ENCODE measurements around the gene RPS6KA2.
A peak's percentile ranks its signal among the peaks of the same experiment; 100 is the strongest.
"Not testable (repeated sequence)": the region's sequence is repeated elsewhere in the genome, so short reads cannot be mapped to it uniquely, and the experiment has no call there.

Gene RPS6KA2

DNA sequence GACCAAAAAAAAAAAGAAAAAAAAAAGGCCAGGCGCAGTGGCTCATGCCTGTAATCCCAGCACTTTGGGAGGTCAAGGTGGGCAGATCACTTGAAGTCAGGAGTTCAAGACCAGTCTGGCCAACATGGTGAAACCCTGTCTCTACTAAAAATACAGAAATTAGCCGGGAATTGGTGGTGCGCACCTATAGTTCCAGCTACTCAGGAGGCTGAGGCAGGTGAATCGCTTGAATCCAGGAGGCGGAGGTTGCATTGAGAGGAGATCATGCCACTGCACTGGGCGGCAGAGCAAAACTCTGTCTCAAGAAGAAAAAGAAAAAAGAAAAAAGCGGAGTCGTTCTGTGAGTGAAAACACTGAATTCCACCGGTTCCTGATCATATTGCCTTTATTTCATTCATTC is 240.0 kb downstream of the RPS6KA2 start:
- not testable (repeated sequence) for DNase-seq

DNA sequence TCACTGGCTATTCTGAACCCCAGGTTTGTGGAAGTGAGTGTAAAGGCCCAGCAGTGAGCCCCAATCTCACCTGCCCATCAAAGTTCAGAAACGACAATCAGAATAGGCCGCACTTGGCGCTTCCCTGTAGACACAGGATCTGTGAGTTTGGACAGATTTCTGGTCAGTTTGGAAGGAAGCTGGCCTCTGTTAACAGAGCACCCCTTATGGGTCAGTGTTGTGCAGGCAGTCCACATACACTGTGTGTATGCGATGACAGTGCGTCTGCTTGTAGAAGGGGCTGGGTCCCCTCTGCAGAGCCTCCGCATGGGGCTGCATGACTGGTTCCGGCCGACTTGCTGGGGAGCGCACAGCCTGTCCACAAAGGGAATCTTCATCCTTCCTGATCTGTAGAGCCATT is 240.9 kb downstream of the RPS6KA2 start:
- no peak for DNase-seq

DNA sequence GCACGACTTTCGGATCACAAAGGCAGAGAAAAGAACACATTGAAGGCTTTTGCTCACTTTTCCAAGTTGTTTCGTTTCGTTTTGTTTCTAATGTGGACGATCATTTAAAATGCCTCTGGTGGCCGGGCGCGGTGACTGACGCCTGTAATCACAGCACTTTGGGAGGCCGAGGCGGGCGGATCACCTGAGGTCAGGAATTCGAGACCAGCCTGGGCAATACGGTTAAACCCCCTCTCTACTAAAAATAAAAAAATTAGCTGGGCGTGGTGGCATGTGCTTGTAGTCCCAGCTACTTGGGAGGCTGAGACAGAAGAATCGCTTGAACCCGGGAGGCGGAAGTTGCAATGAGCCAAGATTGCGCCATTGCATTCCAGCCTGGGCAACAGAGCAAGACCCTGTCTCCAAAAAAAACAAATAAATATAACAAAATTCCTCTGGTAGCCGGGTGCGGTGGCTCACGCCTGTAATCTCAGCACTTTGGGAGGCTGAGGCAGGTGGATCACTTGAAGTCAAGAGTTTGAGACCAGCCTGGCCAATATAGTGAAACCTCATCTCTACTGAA is 243.2 kb downstream of the RPS6KA2 start:
- not testable (repeated sequence) for DNase-seq

DNA sequence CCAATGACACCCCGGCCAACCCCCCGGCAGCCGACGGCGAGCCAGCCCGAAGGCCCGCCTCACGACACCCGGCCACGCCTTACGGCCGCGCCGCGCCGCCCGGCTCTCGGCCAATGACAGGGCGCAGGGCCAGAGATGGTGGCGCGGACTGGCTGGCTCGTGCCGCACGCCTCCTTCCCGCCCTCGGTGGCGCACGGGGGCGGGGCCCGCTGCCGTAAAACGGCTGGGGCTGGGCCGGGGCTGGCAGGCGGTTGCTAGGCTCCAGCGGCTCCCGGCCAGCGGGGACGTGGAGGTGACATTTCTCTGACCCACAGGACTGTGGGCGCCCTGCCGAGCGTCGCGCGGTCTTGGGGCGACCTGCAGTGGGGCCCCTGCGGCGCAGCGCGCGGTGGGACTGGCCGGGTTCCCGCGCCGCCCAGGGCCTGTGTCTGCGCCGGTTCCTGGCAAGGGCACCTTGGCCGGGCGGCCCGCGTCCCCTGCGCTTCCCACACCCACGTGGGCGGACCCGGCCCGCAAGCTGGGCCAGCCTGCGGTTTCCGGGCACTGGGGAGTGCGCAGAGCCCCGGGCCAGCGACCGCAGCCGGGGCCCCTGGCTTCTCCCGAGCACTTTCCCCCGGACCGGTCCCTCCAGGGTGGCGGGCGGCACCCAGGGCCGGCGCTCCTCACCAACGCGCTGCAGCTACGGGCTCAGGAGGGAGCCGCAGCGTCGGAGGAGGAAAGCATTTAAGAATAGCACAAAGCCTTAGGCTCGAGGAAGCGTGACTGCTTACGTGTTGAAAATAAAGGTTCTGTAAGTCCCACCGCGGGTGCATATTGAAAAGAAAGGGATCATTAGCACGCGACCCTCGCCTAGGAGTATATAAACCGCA is 243.9 kb downstream of the RPS6KA2 start, which contains the start of gene MPC1:
Gene MPC1 (minus strand): TSS at position 8 of the 869 bp plus-strand sequence. CDS start 64 bp downstream, outside the sequence.
- peak; percentile 88 for DNase-seq

DNA sequence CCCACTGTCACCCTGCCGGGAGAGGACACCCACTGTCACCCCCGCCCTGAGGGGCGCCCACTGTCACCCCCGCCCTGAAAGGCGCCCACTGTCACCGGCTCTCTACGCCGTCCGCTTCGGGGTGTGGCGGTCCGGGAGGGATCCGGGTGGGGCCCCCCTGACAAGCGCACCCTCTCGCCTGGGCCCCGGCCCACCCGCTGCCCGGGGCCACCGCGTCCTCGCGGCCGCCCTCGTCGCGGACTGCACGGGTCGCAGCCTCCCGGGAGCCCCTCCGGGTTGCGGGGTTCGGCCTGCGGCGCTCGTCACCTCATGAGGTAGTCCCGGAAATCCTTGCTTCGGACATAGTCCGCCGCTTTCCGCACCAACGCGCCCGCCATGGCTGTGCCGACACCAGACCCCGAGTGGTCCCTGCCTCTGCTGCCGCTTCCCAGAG is 244.5 kb downstream of the RPS6KA2 start:
- DNase-seq: no peak

DNA sequence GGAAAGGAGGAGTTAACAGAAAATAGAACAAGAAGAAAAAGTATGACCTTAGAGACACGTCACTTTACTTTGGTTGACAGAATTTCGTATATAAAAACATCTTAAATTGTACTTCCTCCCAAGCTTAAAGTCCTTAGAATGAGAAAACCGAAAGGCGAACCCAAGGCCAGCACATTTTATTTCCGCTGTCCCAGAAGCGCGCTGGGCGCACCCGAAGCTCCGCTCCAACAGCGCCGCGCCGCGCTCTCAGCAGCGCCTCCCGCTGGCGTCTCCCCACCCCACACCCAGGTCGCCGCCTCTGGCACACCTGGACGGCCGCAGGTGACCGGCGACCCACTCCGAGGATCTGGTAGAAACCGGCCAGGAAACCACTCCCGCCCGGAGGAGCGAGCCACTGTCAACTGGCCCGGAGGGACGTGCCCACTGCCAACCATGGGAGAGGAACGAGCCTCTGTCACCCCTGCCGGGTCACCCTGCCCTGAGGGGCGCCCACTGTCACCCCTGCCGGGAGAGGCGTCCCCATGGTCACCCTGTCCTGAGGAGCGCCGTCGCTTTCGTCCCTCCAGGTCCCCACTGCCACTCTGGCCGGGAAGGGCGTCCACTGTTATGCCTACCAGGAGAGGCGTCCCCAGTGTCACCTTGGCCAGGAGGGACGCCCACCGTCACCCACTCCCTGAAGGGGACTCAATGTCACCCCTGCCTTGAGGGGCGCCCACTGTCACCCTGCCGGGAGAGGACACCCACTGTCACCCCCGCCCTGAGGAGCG is 245.1 kb downstream of the RPS6KA2 start:
- DNase-seq: peak; percentile 47

DNA sequence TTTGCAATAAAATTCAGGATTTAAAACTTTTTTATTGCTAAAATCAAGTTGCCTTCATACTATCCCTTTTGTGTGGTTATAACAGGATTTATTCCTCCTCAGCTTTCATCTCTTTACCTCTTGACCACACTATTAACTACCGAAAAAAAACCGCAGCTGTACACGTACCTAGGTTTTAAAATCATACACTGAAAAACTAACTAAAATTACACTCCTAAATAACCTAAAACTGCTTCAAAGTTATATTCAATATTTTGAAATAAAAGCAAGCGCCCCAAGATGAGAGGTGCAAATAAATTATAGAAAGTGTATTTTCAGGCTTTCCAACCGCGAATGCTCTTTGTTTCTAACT is 245.7 kb downstream of the RPS6KA2 start:
- DNase-seq: no peak

DNA sequence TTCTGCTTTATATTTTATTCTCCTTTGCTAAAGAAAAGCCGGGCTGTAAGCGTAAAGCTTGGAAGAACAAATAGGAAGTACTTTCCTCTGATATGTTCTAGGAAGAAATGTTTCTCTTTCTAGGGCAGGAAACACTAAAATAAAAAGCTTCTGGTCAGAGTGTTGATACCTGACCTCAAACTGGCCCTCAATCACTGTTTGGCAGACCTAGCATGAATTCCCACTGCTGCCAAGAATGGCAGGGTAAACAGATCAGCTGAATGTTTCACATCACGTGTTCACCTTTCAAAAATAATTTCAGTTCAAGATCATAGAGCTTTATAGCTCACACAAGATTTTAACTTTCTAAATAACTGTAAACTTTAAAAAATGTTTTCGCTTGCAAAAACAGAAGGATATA is 247.3 kb downstream of the RPS6KA2 start:
- DNase-seq: no peak

DNA sequence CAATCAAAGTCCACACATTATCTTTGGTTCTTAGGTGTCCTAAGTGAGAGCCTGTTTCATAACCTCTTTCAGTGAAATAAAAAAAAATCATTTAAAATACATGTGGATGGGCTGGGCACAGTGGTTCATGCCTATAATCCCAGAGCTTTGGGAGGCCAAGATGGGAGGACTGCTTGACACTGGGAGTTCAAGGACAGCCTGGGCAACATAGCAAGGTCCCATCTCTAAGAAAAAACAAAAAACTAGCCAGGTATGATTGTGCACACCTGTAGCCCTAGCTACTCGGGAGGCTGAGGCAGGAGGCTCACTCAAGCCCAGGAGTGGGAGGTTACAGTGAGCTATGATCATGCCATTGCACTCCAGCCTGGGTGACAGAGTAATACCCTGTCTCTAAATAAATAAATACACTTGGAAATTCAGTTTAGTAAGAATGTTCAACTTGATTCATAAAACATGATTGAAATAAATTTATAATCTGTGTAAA is 247.9 kb downstream of the RPS6KA2 start:
- no peak for DNase-seq

DNA sequence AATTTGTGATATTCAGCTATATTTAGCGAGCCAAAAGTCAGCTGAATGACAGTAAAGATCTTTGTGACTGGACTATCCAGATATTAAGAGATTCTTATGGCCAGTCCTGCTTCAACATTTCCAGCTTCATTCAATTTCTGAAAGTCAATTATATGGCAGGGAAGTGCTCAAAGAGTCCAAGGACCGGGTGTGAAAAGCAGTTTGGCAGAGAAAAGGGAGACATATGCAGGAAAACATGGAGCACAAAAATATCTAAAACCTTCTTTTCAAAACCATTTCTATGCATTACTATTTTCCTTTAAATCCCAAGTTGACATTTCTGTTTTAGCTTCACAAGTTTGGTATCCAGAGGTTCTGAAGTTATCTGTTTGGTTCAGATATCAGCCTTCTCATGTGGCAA is 249.3 kb downstream of the RPS6KA2 start:
- DNase-seq: no peak

DNA sequence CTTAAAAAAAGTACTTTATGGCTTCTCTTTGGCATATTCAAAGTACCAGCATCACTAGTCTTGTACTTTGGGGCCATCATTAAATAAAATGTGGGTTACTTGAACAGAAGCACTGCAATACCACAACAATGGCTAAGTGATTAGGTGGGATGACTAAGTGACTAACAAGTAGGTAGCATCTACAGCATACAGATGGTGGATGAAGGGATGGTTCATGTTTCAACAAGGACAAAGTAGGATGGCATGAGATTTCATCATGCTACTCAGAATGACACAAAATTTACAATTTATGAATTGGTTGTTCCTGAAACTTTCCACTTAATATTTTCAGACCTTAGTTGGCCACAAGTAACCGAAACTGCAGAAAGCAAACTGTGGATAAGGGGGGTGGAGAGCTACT is 252.0 kb downstream of the RPS6KA2 start:
- DNase-seq: no peak

DNA sequence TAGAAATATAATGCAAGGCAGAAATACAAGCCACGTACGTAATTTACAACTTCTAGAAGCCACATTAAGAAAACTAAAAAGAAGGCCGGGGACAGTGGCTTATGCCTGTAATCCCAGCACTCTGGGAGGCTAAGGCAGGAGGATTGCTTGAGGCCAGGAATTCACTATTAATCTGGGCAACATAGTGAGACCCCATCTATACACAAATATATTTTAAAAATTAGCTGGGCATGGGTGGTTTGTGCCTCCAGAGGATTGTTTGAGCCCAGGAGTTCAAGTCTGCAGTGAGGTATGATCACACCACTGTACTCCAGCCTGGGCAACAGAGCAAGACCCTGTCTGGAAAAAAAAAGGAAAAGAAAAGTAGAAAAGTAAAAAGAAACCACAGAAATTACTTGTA is 256.6 kb downstream of the RPS6KA2 start:
- DNase-seq: no peak

DNA sequence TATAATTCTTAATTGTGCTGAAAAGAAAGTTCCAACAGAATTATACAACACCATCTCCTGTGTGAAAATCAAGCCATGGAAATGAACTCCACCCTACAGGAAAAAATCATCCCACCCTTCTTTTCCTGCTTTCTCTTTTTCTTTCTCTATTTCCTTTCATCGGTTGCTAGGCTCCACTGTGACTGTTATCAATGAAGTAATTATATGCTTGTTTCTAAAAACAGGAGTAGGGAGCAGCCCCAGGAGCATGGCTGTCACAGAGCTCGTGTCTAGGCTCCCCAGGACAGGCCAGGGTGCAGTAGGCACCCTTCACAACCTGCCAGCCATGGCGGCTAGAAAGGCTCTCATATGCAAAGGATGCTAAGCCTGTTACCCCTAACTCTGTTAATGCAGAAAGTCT is 257.3 kb downstream of the RPS6KA2 start:
- DNase-seq: no peak

DNA sequence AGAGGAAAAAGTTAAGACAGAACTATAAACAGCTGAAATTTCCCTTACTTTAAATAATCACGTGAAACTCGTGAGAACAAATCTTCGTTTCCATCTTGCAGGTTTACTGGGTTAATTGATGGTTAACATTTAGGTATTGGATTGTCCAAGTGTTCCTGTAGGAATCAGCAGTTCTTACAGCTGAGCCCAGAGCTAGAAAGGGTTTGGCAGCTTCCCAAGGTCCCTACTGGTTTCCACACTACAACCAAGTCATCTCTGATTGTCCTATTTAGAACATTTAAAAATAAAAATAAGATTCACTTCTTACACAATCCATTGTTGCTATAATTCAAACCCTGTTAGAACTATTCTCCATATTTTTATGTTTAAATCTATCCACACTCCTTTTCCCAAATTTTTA is 260.1 kb downstream of the RPS6KA2 start:
- DNase-seq: no peak

DNA sequence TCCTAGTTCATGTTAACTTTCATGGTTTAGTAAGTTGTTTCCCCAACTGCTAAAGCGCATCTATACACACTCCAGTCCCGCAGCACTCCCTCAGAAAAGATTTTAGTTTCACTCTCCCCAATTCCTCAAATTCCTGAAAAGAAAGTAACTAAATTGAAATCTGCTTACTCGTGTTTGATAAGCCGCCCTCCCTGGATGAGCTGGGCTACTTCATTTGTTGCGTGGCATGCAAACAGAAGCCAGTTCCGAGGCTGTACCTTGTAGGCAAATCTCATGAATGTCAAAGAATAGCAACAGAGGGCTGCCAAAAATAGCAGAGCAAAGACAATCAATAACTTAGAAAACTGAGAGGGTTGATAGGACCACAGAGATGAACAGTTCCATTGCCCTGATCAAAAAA is 261.2 kb downstream of the RPS6KA2 start:
- DNase-seq: no peak

DNA sequence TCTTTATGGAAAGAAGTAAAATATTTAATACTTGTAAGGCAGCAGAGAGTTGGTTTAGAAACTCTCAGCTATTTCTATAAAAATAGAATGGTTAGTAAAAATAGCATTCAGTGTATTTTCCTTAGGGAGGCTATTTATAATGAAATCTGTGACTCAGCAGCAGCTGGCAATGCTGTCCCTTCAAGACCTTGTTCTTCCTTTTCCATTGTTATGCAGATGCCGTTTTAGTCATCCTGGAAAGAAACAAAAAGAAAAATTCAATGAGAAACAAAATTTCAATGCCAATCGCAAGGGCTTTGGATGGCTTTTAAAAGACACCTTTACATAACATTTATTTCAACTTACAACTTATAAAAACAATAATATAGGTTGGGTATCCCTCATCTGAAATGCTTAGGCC is 261.8 kb downstream of the RPS6KA2 start:
- no peak for DNase-seq

DNA sequence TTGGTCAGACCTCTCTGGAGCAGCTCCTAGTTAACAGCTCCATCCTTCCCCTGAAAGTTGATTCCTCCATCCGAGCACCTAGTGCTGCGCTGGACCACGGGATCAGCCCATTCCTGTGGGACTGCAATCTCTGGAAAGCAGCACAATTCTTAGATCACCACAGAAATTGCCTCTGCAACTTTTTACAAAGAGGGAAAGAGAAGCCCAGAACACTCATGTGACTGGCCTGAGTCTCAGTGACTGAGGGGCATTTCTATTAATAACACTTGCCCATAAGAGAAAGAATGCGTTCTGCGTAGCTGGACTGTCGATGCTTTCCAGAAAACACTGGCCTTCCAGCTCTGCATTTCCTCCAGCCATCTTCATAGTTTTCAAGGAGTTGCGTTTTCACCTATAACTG is 262.6 kb downstream of the RPS6KA2 start:
- DNase-seq: no peak

DNA sequence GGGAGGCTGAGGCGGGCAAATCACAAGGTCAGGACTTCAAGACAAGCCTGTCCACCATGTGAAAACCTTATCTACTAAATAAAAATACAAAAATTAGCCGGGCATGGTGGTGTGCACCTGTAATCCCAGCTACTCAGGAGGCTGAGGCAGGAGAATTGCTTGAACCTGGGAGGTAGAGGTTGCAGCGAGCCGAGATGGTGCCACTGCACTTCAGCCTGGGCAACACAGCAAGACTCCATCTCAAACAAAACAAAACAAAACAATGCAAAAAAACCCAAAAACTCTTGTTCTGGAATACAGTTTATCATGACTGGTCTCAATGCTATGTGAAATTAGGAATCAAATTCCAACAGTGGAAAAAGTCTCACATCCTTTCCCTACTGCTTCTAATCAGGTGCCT is 264.6 kb downstream of the RPS6KA2 start:
- DNase-seq: not testable (repeated sequence)

DNA sequence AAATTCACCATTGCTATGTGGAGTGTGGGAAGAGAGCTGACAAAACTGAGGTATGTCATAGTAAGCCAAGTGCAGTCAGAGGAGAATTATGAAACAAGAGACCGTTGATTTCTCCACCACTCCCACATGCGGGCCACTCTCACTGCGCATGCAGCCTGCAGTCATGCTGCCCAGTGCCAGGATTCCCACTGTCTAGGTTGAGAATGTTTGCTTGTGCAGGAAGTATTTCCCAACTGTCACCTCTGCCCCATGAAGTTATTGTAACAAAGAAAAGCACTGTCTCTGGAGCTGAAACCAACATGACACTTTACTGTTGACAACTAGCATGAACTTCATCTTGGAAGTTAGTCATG is 266.0 kb downstream of the RPS6KA2 start:
- DNase-seq: no peak

DNA sequence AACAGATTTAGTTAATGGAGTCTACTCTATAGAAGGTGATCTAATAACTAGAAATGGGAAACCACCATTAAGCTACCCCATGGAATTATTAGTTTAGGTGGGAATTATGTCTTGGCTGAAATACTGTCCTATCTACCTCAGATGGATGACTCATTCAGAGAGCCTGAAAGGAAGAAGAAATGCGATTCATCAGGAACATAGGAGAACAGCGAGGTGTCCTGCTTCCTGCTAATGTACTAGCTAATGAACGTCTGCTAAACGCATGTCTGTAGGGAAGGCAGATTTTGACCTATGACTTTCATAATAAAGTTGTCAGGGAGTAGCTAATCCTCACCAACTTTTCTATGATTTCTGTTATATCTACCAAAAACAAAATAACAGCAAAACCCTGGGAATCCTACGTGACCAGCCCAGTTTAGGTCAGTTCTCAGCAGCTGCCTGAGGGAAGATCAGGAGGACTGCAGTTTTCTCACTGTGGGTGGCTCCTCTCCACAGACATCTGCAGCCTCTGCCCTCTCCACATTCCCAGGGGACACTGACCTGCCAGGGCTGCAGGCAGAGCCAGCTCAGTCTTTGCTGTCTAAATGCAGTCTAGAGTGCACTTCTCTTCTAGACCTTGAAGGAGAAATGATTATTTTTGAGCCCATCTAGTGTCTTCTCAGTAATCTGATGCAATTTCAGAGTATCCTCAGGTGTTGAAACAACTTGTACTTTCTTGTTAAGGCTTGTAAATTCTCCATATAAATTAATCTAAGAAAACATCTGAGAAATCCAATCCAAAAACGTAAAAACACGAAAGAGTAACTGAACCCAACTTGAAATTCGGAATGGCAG is 266.6 kb downstream of the RPS6KA2 start:
- DNase-seq: peak; percentile 15

All from kidney glomerular epithelial cell (primary cell).